Parathyroid adenoma (tissue), 2 donors: Measurements from ENCODE around the gene STBD1.

ENCODE experiments used
- H2AFZ ChIP-seq: fragments of 300-600 bp; sonication (generic); one replicate; pipeline ENCODE4 v1.7.0; 2017; ENCODE audit warnings: antibody characterized with exemption, mild to moderate bottlenecking
- H3K27ac ChIP-seq: fragments of 300-600 bp; sonication (generic); one replicate; pipeline ENCODE4 v1.7.0; 2017
- H3K27me3 ChIP-seq: fragments of 300-600 bp; sonication (generic); one replicate; pipeline ENCODE4 v1.7.0; 2017; ENCODE audit warnings: low read length; ENCODE audit not compliant: control insufficient read depth, insufficient read depth
- H3K36me3 ChIP-seq: fragments of 300-600 bp; sonication (generic); one replicate; pipeline ENCODE4 v1.7.0; 2017; ENCODE audit warnings: low read length; ENCODE audit not compliant: control insufficient read depth, insufficient read depth
- H3K4me1 ChIP-seq: fragments of 300-600 bp; sonication (generic); one replicate; pipeline ENCODE4 v1.7.0; 2017; ENCODE audit warnings: control low read depth
- H3K4me2 ChIP-seq: fragments of 300-600 bp; sonication (generic); one replicate; pipeline ENCODE4 v1.7.0; 2017; ENCODE audit warnings: low read length
- H3K4me3 ChIP-seq: fragments of 300-600 bp; sonication (generic); one replicate; pipeline ENCODE4 v1.7.0; 2017; ENCODE audit warnings: low read depth, low read length
- H3K79me2 ChIP-seq: fragments of 300-600 bp; sonication (generic); one replicate; pipeline ENCODE4 v1.7.0; 2017; ENCODE audit warnings: control low read depth
- H3K9ac ChIP-seq: fragments of 300-600 bp; sonication (generic); one replicate; pipeline ENCODE4 v1.7.0; 2017; ENCODE audit warnings: mild to moderate bottlenecking
- H3K9me3 ChIP-seq: fragments of 300-600 bp; sonication (generic); one replicate; pipeline ENCODE4 v1.7.0; 2017; ENCODE audit warnings: low read length; ENCODE audit not compliant: control insufficient read depth
- CTCF ChIP-seq: fragments of 300-600 bp; sonication (generic); IDR thresholded peaks from one replicate; pipeline ENCODE4 v1.7.0; 2017; ENCODE audit warnings: antibody characterized with exemption, mild to moderate bottlenecking
- donor health status: primary hyperparathyroidism.

STBD1 gene

DNA sequence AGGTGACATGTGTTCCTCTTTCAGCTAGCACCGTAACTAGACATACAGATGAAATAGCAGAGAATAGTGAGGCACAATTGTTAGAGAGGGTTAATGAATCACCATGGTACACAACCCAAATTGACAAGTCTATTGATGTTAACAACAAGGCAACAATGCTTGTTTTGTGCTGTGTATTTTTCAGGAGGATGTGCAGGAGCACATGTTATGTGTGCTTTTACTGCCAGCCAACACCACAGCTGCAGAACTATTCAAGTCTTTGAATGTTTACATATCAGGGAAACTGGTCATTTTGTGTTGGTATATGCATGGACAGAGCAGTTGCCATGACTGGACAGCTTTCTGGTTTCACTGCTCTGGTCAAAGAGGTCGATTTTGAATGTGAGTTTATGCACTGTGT lies 32.8 kb downstream of the STBD1 start:
- no peaks in the 10 kb centered on the region for H3K4me1 ChIP-seq
- H3K79me2 ChIP-seq: no peaks in the 10 kb centered on the region
- TF ChIP-seq CTCF: no peak
- no peak overlapping the region for H3K4me2 ChIP-seq
- no peaks in the 10 kb centered on the region for H3K9me3 ChIP-seq
- H3K4me3 ChIP-seq: no peak overlapping the region
- H3K9ac ChIP-seq: no peak overlapping the region
- H3K27ac ChIP-seq: no peak overlapping the region
- H3K27me3 ChIP-seq: no peaks in the 10 kb centered on the region
- no peaks in the 10 kb centered on the region for H3K36me3 ChIP-seq
- no peak overlapping the region for H2AFZ ChIP-seq

DNA sequence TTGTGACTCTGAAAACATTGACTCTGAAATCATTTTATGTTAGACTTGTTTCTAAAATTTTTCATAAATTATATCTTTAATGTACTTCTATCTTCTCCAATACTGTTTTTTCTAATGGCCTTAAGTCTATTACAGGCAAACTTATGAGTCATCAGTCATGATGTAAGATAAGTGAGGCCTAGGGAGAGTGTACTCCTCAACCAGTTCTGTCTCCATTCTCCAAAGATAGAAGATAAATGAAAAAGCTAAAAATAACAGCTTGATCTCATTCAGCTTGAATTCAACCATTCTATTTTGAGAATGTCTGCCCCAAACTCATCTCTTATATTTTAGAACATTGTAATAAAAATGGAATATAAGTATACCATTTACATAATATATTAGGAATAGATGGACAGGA lies 34.5 kb downstream of the STBD1 start:
- Histone ChIP-seq H3K36me3 (no peaks in the 10 kb centered on the region), H3K4me2 (no peak overlapping the region), H3K9me3 (no peaks in the 10 kb centered on the region), H3K79me2 (no peaks in the 10 kb centered on the region), H3K27me3 (no peaks in the 10 kb centered on the region), H3K4me1 (no peaks in the 10 kb centered on the region), H2AFZ (no peak overlapping the region), H3K4me3 (no peak overlapping the region), H3K9ac (no peak overlapping the region), H3K27ac (no peak overlapping the region)
- TF ChIP-seq CTCF: no peak

DNA sequence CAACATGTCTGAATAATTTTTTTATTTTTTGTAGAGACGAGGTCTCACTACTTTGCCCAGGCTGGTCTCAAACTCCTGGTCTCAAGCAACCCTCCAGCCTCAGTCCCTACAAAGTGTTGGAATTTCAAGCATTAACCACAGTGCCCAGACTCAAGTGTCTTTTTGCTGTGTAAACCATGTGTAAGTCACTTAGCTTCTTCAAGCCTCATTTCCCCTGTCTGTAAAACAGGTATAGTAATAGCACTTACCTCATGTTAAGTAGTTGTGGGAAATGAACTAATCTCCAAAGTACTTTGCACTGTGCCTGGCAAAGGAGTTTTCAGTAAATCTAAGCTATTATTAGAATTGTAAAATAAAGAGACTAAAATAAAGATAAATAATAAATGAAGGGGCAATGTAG lies 35.7 kb downstream of the STBD1 start:
- no peaks in the 10 kb centered on the region for H3K9me3 ChIP-seq
- no peak overlapping the region for H3K4me2 ChIP-seq
- no peaks in the 10 kb centered on the region for H3K36me3 ChIP-seq
- no peaks in the 10 kb centered on the region for H3K79me2 ChIP-seq
- H2AFZ ChIP-seq: no peak overlapping the region
- H3K4me3 ChIP-seq: no peak overlapping the region
- H3K9ac ChIP-seq: no peak overlapping the region
- TF ChIP-seq CTCF: no peak
- no peaks in the 10 kb centered on the region for H3K27me3 ChIP-seq
- no peak overlapping the region for H3K27ac ChIP-seq
- H3K4me1 ChIP-seq: no peaks in the 10 kb centered on the region

GRCh38 chr4:76342803-76343202 lies 36.3 kb downstream of the STBD1 start:
- Histone ChIP-seq H3K79me2 (no peaks in the 10 kb centered on the region), H3K27me3 (no peaks in the 10 kb centered on the region), H3K4me1 (no peaks in the 10 kb centered on the region), H3K36me3 (no peaks in the 10 kb centered on the region), H3K27ac (no peak overlapping the region), H2AFZ (no peak overlapping the region), H3K9me3 (no peaks in the 10 kb centered on the region), H3K4me2 (no peak overlapping the region), H3K9ac (no peak overlapping the region), H3K4me3 (no peak overlapping the region)
- no peak for TF ChIP-seq CTCF

GRCh38 chr4:76354517-76355473 lies 48.3 kb downstream of the STBD1 start:
- no peak overlapping the region for H3K9ac ChIP-seq
- H3K4me3 ChIP-seq: no peak overlapping the region
- no peaks in the 10 kb centered on the region for H3K27me3 ChIP-seq
- H3K9me3 ChIP-seq: no peaks in the 10 kb centered on the region
- H3K36me3 ChIP-seq: no peaks in the 10 kb centered on the region
- no peaks in the 10 kb centered on the region for H3K4me1 ChIP-seq
- no peaks in the 10 kb centered on the region for H3K79me2 ChIP-seq
- H3K27ac ChIP-seq: no peak overlapping the region
- no peak for TF ChIP-seq CTCF
- H3K4me2 ChIP-seq: no peak overlapping the region
- H2AFZ ChIP-seq: no peak overlapping the region
